ENCODE measurements around the gene GLT8D1. TPM values are rescaled to one million over a fixed set of nuclear protein-coding genes. Genes with fewer than 3 reads are reported as not detected.

Gene GLT8D1
- total RNA-seq, 1 experiment from 2014 or later: 43.9 TPM

DNA sequence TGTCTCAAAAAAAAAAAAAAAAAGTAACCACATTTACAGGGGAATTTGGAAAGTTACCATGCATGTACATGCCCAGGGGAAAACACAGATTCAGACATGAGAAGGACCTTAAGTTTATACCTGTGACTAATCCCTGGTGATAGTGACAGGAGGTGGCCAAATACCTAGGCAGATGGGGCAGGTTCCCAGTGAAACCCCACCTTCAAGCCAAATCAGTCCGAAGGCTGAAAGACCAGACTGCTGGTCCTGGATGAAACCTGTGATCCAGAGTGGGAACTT, 16.1 kb upstream of the GLT8D1 start:
- H3K4me1 ChIP-seq: no peaks in the 10 kb centered on the region
- H3K27ac ChIP-seq: no peak overlapping the region
- no peak overlapping the region for H3K4me3 ChIP-seq
- H3K27me3 ChIP-seq: no peaks in the 10 kb centered on the region
- H3K9me3 ChIP-seq (replicated peaks): no peaks in the 10 kb centered on the region
- peaks cover 9% of the 10 kb centered on the region; the same call in 1 of the 2 replicates for H3K36me3 ChIP-seq
- no peak for DNase-seq

DNA sequence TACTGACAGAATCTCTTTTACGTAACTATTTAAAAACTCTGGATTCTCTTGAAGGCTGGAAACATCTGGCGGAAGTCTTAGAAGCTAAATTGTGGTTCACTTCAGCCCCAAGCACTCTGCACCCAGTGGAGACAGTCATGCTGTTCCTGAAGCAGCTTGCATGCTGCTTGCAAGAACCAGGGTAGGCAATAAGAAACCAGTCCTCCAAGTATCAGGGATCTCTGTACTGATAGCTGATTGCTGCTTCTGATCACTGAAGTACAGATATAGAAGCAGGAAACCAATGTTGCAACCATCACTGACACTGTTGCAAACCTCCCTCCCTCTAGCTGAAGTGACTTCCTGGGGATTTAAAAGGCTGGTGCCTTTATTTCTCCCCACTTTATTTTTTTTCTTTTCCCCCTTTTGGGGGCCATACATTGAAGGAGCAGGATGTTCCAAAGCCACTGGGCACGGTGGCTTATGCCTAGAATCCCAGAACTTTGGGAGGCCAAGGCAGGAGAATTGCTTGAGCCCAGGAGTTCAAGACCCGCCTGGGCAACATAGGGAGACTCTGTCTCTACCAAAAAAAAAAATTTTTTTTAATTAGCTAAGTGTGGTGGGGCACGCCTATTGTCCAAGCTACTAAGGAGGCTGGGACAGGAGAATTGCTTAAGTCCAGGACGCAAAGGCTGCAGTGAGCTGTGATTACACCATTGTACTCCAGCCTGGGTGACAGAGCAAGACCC, 15.6 kb upstream of the GLT8D1 start:
- Histone ChIP-seq H3K27ac (no peak overlapping the region), H3K4me1 (no peaks in the 10 kb centered on the region), H3K4me3 (no peak overlapping the region), H3K36me3 (peaks cover 9% of the 10 kb centered on the region; the same call in 1 of the 2 replicates), H3K27me3 (no peaks in the 10 kb centered on the region), H3K9me3 (replicated peaks) (no peaks in the 10 kb centered on the region)
- no peak for DNase-seq

DNA sequence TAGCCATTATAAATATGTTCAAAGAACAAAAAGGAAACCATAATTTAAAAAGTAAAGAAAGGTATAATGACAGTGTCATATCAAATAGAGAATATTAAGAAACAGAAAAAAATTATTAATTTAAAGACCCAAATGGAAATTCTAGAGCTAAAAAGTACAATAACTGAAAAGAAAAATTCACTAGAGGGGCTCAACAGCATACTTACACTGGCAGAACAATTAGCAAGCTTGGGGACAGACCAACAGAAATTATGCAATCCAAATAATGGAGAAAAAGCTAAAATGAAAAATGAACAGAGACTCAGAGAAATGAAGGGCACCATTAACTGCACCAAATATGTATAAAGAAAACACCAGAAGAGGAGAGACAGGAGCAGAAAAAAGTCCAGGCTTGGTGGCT, 14.0 kb upstream of the GLT8D1 start:
- Histone ChIP-seq H3K4me3 (no peak overlapping the region), H3K9me3 (replicated peaks) (no peaks in the 10 kb centered on the region), H3K27ac (no peak overlapping the region), H3K36me3 (peaks cover 9% of the 10 kb centered on the region; the same call in 1 of the 2 replicates), H3K27me3 (no peaks in the 10 kb centered on the region), H3K4me1 (no peaks in the 10 kb centered on the region)
- no peak for DNase-seq

DNA sequence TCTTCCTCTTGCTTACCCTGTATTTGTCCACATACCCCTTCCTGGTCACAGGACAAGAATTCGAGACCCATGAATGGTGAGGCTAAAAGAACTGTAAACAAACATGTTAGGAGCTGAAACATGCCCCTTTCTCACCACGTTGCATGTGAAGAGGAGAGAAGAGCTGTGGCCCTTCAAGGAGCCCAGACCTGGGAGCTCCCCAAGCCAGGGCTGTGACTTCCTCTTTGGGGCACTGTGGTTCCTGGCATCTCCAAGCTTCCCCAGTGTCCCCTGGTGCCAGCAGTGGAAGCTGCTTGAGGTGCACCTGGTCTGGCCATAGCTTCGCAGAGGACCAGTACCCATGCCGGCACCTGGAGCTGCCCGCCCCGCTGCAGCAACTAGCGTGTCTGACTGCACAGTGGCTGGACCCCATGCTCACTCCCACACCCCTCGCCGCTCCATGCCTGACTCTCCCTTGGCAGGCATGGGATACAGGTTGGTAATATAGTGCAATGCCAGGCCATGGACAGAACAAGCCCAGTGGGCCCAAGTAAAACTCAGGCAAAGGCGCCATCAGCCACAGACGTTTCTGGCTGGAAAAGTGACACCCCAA, 10.2 kb upstream of the GLT8D1 start:
- Histone ChIP-seq H3K4me1 (no peaks in the 10 kb centered on the region), H3K4me3 (no peak overlapping the region), H3K9me3 (replicated peaks) (no peaks in the 10 kb centered on the region), H3K36me3 (peaks cover 18% of the 10 kb centered on the region), H3K27ac (no peak overlapping the region), H3K27me3 (no peaks in the 10 kb centered on the region)
- no peak for DNase-seq

DNA sequence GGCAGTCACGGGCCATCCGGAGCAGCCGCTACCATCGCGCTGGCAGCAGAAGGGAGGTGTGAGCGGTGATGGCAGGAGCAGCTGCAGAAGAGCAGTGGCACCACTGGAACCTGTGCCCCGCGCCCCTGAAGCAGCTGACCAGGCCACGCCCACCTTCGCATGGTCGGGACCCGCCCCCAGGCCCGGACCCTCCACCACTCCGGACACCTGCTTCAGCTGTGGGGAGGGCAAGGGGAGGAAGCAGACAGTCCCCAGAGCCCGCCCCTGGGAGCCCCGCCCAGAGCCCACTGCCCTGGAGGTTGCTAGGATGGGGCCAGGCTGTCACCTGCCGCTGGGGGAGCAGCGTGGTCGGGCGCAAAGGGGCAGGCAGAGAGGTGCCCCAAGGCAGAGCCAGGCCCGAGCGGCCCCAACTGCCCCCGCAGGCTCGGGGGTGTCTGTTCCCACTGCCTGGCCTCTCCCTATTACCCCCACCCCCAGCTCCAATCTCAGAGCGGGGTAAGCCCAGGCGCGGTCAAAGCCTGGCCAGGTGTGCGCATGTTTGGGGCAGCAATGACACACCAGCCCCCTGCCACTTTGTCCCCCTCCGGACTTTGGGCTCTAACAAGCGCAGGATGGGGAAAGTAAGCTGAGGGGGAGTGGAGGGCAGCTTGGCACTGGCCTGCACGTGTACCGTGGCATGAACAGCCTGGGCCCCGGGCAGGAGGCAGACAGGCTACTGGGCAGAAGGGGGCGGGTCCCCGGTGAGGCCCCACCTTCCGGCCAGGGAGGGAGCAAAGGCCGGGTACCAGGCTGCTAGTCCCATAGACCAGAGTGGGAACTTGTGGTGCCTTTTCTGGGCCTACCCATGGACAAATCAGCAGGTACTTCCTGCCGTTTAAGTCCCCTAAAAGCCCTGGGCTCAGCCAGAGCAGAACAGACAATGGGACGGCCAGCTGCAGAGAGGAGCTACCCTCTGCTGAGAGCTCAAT, 9.0 kb upstream of the GLT8D1 start:
- H3K4me3 ChIP-seq: no peak overlapping the region
- no peaks in the 10 kb centered on the region for H3K27me3 ChIP-seq
- H3K9me3 ChIP-seq (replicated peaks): no peaks in the 10 kb centered on the region
- H3K36me3 ChIP-seq: peaks cover 20% of the 10 kb centered on the region
- DNase-seq: no peak
- H3K27ac ChIP-seq: no peak overlapping the region
- no peaks in the 10 kb centered on the region for H3K4me1 ChIP-seq

DNA sequence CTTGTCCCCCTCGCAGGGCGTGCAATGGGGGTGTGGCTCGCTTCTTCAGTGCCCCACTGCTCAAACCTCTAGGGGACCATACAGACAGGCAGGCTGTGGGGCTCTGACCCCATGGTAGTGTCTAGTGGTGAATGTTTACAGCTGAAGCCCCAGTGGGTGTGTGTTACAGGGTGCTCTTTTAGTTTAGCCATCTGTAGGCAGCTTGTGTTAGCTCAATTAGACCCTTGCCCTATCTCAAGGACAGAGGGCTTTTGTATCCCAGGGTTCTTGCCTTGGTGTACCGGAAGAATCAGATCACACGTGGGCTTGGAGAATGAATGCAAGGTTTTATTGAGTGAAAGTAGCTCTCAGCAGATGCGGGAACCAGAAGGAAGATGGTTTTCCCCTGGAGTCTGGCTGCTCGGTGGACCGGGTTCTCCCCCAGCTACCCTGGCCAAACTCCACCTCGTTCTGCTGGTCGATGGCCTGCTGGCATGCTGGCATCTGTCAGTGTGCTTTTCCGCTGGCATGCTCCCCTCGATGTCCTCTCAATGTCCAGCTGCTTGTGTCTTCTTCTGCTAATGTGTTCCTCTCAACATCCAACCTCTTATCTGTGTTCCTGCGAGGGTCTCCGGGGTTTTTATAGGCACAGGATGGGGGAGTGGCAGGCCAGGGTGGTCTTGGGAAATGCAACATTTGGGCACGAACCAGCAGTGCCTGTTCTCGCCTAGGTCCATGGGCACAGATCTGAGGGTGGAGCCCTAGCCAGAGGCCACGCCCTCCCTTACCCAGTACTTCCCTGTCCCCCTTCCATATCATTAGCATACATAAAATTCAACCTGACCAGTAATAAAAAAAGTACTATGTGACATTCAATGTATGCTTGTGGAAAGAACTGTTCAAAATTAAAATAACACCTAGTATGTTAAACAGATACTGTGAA, 7.0 kb upstream of the GLT8D1 start:
- no peaks in the 10 kb centered on the region for H3K4me1 ChIP-seq
- H3K36me3 ChIP-seq: peaks cover 20% of the 10 kb centered on the region
- no peak for DNase-seq
- H3K9me3 ChIP-seq (replicated peaks): no peaks in the 10 kb centered on the region
- H3K4me3 ChIP-seq: no peak overlapping the region
- no peak overlapping the region for H3K27ac ChIP-seq
- H3K27me3 ChIP-seq: no peaks in the 10 kb centered on the region

DNA sequence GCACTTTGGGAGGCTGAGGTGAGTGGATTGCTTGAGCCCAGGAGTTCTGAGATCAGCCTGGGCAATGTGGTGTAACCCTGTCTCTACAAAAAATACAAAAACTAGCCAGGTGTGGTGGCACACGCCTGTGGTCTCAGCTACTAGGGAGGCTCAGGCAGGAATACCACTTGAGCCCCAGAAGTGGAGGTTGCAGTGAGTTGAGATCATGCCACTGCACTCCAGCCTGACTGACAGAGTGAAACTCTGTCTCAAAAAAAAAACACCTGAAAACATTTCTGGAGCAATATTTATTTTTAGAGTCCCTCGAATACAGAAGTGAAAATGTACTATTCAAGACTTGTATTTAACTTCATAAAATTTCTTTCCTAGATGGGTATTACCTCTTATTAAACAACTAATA, 4.9 kb upstream of the GLT8D1 start:
- Histone ChIP-seq H3K4me1 (no peaks in the 10 kb centered on the region), H3K36me3 (peaks cover 20% of the 10 kb centered on the region), H3K4me3 (no peak overlapping the region), H3K9me3 (replicated peaks) (no peaks in the 10 kb centered on the region), H3K27ac (no peak overlapping the region), H3K27me3 (no peaks in the 10 kb centered on the region)
- DNase-seq: no peak

DNA sequence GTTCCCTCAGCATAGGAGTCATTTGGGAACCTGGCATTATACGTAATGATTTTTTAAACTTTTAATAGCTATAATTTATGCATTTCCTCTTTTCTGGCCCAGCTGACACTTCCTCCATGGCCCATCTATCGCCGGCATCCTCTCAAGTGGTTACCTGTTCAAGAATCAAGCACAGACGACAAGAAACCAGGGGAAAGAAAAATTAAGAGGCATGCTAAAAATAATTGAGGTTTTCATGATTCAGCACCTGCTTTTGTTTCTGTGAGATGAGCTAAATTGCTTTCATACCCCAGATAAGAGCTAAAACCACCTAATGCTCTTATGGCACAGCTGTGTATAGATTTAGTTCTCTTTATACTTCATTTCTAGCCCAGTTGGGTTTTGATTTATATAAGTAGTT, 2.0 kb upstream of the GLT8D1 start:
- Histone ChIP-seq H3K27me3 (no peaks in the 10 kb centered on the region), H3K4me3 (no peak overlapping the region; the same call in 1 of the 2 replicates), H3K27ac (no peak overlapping the region), H3K36me3 (peaks cover 20% of the 10 kb centered on the region), H3K4me1 (peaks cover 4% of the 10 kb centered on the region; the same call in 1 of the 2 replicates), H3K9me3 (replicated peaks) (no peaks in the 10 kb centered on the region)
- no peak for DNase-seq

DNA sequence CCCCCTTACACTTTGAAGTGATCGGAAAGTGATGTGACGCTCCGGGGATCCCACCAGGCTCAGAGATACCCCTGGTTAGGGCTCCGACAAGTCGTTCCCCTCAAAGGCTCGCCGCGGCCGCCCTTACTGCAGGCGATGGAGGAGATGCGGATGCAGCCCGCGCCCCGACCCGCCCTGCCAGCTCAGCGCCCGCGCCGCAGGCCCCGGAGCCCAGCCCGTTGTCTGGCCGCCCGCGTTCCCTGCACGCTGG, 228 bp downstream of the GLT8D1 start:
- peak overlapping the region; percentile 57 for H3K27ac ChIP-seq
- H3K27me3 ChIP-seq: no peaks in the 10 kb centered on the region
- H3K36me3 ChIP-seq: peaks cover 11% of the 10 kb centered on the region
- no peak for DNase-seq
- peak overlapping the region; percentile 93 for H3K4me3 ChIP-seq
- H3K9me3 ChIP-seq (replicated peaks): no peaks in the 10 kb centered on the region
- H3K4me1 ChIP-seq: peaks cover 4% of the 10 kb centered on the region; the same call in 1 of the 2 replicates

DNA sequence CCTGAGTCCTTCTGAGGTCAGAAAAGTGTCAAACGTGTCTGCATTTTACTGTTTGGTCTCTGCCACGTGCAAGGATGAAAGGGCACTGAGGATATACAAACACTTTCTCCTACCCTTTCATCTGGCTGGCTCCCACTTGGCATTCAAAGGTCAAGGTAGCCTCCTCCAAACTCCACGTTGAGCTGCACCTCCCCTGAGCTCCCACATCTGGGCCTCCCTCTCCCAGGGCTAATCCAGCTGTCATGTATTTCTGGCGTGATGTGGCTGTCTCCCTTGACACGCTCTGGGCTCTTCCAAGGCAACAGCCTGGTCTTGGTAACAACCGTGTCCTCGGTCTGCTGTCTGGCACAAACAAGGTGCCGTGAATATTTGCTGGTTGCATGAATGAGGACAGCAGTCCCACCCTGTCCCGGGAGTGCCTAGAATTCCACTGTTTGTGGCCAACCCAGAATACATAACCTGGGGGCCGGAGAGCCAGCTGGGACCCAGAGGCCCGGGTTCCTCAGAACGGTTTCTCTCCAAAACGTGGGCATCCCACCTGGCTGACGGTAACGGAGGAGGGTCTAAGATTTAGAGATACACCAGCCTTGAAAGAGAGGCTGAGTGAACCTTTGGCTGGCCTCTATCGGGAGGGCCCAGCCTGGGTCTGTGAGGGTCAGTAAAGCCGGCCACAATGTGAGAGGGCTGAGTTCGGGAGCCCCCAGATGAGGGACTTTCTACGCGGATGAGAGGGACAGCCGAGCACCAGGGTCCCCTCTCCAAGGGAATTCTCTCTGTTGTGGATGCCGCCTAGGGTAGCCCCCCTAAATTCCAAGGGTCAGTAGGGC, 767 bp downstream of the GLT8D1 start:
- peaks cover 4% of the 10 kb centered on the region; the same call in 1 of the 2 replicates for H3K4me1 ChIP-seq
- DNase-seq: peak; percentile 35 to 58
- no peaks in the 10 kb centered on the region for H3K27me3 ChIP-seq

DNA sequence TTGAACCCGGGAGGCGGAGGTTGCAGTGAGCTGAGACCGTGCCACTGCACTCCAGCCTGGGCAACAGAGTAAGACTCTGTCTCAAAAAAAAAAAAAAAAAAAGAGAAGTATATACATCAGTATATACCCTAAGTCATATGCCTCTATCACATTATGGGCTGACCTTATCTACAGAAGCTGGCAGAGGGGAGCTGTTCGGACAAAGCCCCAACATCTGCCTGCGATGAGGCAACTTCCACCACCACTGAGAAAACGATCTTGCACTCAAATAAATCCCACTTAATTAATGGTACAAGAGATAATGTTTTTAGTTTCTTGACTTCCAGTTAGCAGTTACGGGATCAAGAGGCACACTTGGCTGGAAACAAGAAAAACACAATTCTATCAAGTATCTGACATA, 2.2 kb downstream of the GLT8D1 start:
- H3K4me1 ChIP-seq: peaks cover 4% of the 10 kb centered on the region; the same call in 1 of the 2 replicates
- no peaks in the 10 kb centered on the region for H3K9me3 ChIP-seq (replicated peaks)
- no peak overlapping the region for H3K27ac ChIP-seq
- H3K36me3 ChIP-seq: peaks cover 8% of the 10 kb centered on the region; the same call in 1 of the 2 replicates
- peak overlapping the region; percentile 93; the same call in 1 of the 2 replicates for H3K4me3 ChIP-seq
- no peak for DNase-seq
- H3K27me3 ChIP-seq: no peaks in the 10 kb centered on the region

More for the DNA sequence above, 767 bp downstream of the GLT8D1 start:
- H3K27ac ChIP-seq: peak overlapping the region; percentile 57
- H3K9me3 ChIP-seq (replicated peaks): no peaks in the 10 kb centered on the region
- peak overlapping the region; percentile 93 for H3K4me3 ChIP-seq
- peaks cover 11% of the 10 kb centered on the region for H3K36me3 ChIP-seq

DNA sequence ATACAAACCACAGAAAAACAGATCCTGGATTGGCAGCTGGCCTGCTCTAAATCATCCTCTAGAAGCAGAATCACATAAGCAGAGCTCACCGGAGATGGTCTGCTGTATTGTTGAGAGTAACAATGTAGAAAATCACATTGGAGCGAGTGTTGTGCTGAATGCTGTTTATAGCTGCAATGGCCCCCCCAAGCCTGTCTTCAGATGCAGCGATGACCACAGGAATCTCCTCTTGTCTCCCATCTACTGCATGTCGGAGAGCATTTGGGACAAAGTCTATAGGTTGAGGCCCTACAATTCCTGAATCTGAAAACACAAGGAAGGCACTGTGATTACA, 8.0 kb downstream of the GLT8D1 start:
- H3K9me3 ChIP-seq (replicated peaks): no peaks in the 10 kb centered on the region
- no peaks in the 10 kb centered on the region for H3K4me1 ChIP-seq
- peaks cover 53% of the 10 kb centered on the region for H3K36me3 ChIP-seq
- no peaks in the 10 kb centered on the region for H3K27me3 ChIP-seq
- no peak overlapping the region for H3K4me3 ChIP-seq
- no peak overlapping the region for H3K27ac ChIP-seq
- DNase-seq: no peak

DNA sequence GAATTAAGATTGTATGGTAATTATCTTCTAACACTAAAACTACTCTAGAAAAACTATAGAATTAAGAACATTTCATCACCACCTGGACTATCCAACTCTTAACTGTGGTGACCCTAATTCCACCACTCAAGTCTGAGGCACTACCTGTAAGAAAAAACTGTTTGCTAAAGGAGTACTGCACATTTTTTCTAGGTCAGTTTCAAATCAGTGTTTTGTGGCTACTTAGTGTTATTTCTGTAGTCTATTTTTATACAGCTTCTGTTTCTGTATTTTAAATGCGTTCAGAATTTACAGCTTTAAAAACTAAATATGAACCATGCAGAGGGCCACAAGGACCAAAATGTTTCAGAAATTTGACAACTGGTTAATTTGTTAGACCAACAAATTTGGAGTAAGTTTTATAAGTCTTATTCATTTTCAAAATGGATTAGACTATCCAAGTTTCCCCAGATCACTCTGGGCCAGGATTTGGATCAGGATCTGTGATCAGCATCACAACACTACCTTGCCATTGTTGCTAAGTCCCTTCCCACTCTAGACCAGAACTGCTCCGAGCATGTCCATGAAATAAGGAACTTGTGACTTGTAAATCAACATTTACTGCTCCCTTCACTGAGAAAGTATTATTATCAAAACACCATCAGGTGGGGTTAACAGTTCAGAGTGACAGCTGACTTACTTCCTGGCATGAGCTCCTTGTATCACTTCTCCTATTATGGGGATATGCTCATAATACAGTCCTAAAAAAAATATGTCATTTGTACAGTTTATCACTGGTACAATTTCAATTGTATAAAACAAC, 8.6 kb downstream of the GLT8D1 start:
- Histone ChIP-seq H3K27ac (no peak overlapping the region), H3K27me3 (no peaks in the 10 kb centered on the region), H3K4me3 (no peak overlapping the region), H3K36me3 (peaks cover 59% of the 10 kb centered on the region), H3K4me1 (no peaks in the 10 kb centered on the region), H3K9me3 (replicated peaks) (no peaks in the 10 kb centered on the region)
- no peak for DNase-seq
